ENCODE data around the gene PPP2R5C. TPM values are rescaled to one million over a fixed set of nuclear protein-coding genes. Genes with fewer than 3 reads are reported as not detected.

Gene PPP2R5C
- total and polyA plus RNA-seq, 9 of the 15 experiments (the other 6 are each of a cell fraction or from before 2014, with no cell fraction given), result 284 to 617 (median 395) TPM

DNA sequence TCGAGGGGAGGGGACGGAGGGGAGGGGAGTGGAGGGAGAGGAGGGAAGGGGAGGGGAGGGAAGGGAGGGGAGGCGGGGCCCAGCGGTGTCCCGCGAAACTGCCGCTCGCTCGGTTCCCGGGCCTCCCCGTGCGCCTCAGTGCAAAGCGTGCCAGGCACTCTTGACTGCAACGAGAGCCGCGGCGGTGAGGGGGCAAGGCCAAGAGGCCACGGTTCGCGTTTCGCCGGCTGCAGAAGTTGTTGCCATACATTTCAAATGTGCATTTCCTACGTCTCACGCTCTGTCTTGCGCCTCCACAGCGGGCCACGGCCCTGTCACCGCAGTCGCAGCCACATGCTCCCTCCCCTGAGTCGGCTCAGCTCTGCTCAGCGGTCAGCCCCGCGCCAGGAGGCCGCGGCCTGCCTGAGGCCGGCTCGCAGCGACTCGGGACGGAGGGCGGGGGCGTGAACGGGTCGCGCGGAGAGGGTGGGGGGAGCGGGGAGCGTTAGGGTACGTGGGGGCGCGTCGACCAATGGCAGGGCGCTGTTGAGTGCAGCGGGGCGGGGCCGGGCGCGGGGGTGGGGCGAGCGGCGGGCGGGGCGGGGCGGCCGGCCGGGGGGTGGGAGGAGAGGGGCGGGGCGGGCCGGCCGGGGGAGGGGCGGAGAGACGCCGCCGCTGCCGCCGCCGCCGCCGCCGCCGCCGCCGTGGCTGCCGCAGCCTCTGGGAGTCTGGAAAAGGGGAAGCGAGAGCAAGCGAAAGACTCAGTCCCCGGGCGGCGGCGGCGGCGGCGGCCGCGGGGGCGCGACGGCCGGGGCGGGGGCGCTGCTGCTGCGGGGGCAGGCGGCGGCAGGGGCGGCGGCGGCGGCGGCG, at the start of gene PPP2R5C (continued):
- TF ChIP-seq SMARCA4 (IDR thresholded peaks at IDR 0.05) (0 out of 2 replicates have a peak, but pooled peaks have one; percentile 30), PCBP2 (IDR thresholded peaks at IDR 0.05; ENCODE audit: low read depth, low read length, poor library complexity, severe bottlenecking) (peak; percentile 60), HDAC2 (IDR thresholded peaks at IDR 0.05) (0 out of 2 replicates have a peak, but pooled peaks have one; percentile 39), ZFX (CRISPR knock-in tag; IDR thresholded peaks at IDR 0.05) (peak; percentile 93), DEAF1 (CRISPR knock-in tag; IDR thresholded peaks at IDR 0.05) (no peak), ESRRA (IDR thresholded peaks at IDR 0.05; ENCODE audit: borderline replicate concordance, low read depth) (peak; percentile 50; the same call in 1 of the 2 replicates), ZBTB1 (CRISPR knock-in tag; IDR thresholded peaks at IDR 0.05; ENCODE audit: borderline replicate concordance, low read depth) (peak; percentile 95), KDM1A (IDR thresholded peaks at IDR 0.05) (no peak), E2F6 (IDR thresholded peaks at IDR 0.05; ENCODE audit: borderline replicate concordance in 1 of 2, extremely low read depth in 1 of 2, insufficient read depth in 1 of 2, insufficient read length in 1 of 2, low read depth in 1 of 2, low read length in 1 of 2, poor library complexity in 1 of 2, severe bottlenecking in 1 of 2) (peak in 1 of 2 experiments; percentile 27), ZNF589 (CRISPR knock-in tag; IDR thresholded peaks at IDR 0.05; ENCODE audit: low read depth) (0 out of 2 replicates have a peak, but pooled peaks have one; percentile 30), ARID3A (IDR thresholded peaks at IDR 0.05; ENCODE audit: borderline replicate concordance, low read depth, low read length) (no peak), MTA3 (IDR thresholded peaks at IDR 0.05; ENCODE audit: borderline replicate concordance) (peak; percentile 50; the same call in 1 of the 2 replicates), CHCHD3 (CRISPR knock-in tag; IDR thresholded peaks at IDR 0.05) (0 out of 2 replicates have a peak, but pooled peaks have one; percentile 39), ZKSCAN1 (IDR thresholded peaks at IDR 0.05; ENCODE audit: low read depth, low read length) (no peak), BMI1 (IDR thresholded peaks at IDR 0.05; ENCODE audit: low read length) (no peak), KDM5B (IDR thresholded peaks at IDR 0.05; ENCODE audit: insufficient replicate concordance, low read depth, low read length) (peak; percentile 82), POLR2A (conservative IDR thresholded peaks at IDR 0.05) (peak; percentile 96), POLR2B (IDR thresholded peaks at IDR 0.05; ENCODE audit: low read depth, partially characterized antibody) (peak; percentile 85)
- TF ChIP-seq, protein P1, sequence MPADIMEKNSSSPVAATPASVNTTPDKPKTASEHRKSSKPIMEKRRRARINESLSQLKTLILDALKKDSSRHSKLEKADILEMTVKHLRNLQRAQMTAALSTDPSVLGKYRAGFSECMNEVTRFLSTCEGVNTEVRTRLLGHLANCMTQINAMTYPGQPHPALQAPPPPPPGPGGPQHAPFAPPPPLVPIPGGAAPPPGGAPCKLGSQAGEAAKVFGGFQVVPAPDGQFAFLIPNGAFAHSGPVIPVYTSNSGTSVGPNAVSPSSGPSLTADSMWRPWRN (IDR thresholded peaks at IDR 0.05; ENCODE audit: low read depth), result no peak
